ENCODE data around the gene IZUMO1.

The IZUMO1 gene

GRCh38 chr19:48757741-48758144, 11.0 kb upstream of the IZUMO1 start:
- no peaks in the 10 kb centered on the region for H3K36me3 ChIP-seq
- H3K4me1 ChIP-seq: no peaks in the 10 kb centered on the region
- H3K4me3 ChIP-seq (ENCODE audit: low read depth, low read length): no peak overlapping the region
- no peaks in the 10 kb centered on the region for H3K9me3 ChIP-seq
- no peak for TF ChIP-seq CTCF (IDR thresholded peaks at IDR 0.05; ENCODE audit: low read depth, low read length)
- H3K27me3 ChIP-seq: peaks cover 16% of the 10 kb centered on the region
- DNase-seq: no peak

- no peak for TF ChIP-seq CTCF (IDR thresholded peaks at IDR 0.05; ENCODE audit: low read depth, low read length)
- H3K4me1 ChIP-seq: no peaks in the 10 kb centered on the region; the same call in 1 of the 2 replicates
- H3K36me3 ChIP-seq: no peaks in the 10 kb centered on the region
- peaks cover 17% of the 10 kb centered on the region for H3K27me3 ChIP-seq
- no peak overlapping the region for H3K4me3 ChIP-seq (ENCODE audit: low read depth, low read length)
- no peak for DNase-seq
- H3K9me3 ChIP-seq: no peaks in the 10 kb centered on the region
These were observed 10.5 kb upstream of the IZUMO1 start for GRCh38 chr19:48757089-48757675.

GRCh38 chr19:48756686-48757085, 10.0 kb upstream of the IZUMO1 start:
- peaks cover 17% of the 10 kb centered on the region for H3K27me3 ChIP-seq
- no peak overlapping the region for H3K4me3 ChIP-seq (ENCODE audit: low read depth, low read length)
- no peak for TF ChIP-seq CTCF (IDR thresholded peaks at IDR 0.05; ENCODE audit: low read depth, low read length)
- no peak for DNase-seq
- H3K9me3 ChIP-seq: no peaks in the 10 kb centered on the region
- H3K36me3 ChIP-seq: no peaks in the 10 kb centered on the region
- no peaks in the 10 kb centered on the region; the same call in 1 of the 2 replicates for H3K4me1 ChIP-seq

- peaks cover 17% of the 10 kb centered on the region for H3K27me3 ChIP-seq
- no peak for DNase-seq
These were observed 9.5 kb upstream of the IZUMO1 start for GRCh38 chr19:48756212-48756611.

GRCh38 chr19:48755787-48756186, 9.1 kb upstream of the IZUMO1 start:
- H3K9me3 ChIP-seq: no peaks in the 10 kb centered on the region
- peaks cover 16% of the 10 kb centered on the region for H3K27me3 ChIP-seq
- DNase-seq: no peak
- no peak overlapping the region for H3K4me3 ChIP-seq (ENCODE audit: low read depth, low read length)
- H3K36me3 ChIP-seq: no peaks in the 10 kb centered on the region
- no peak for TF ChIP-seq CTCF (IDR thresholded peaks at IDR 0.05; ENCODE audit: low read depth, low read length)
- no peaks in the 10 kb centered on the region; the same call in 1 of the 2 replicates for H3K4me1 ChIP-seq

More at GRCh38 chr19:48756212-48756611, 9.5 kb upstream of the IZUMO1 start:
- no peaks in the 10 kb centered on the region for H3K36me3 ChIP-seq
- no peaks in the 10 kb centered on the region for H3K9me3 ChIP-seq
- H3K4me3 ChIP-seq (ENCODE audit: low read depth, low read length): no peak overlapping the region
- no peaks in the 10 kb centered on the region; the same call in 1 of the 2 replicates for H3K4me1 ChIP-seq
- no peak for TF ChIP-seq CTCF (IDR thresholded peaks at IDR 0.05; ENCODE audit: low read depth, low read length)

GRCh38 chr19:48755084-48755641, 8.5 kb upstream of the IZUMO1 start, which contains the start of gene FGF21:
TSS of gene FGF21 (plus strand) at chr19:48755524. CDS start at chr19:48756237, 713 bp downstream.
- TF ChIP-seq CTCF (IDR thresholded peaks at IDR 0.05; ENCODE audit: low read depth, low read length): no peak
- Histone ChIP-seq H3K4me3 (ENCODE audit: low read depth, low read length) (no peak within 1 kb of the TSS), H3K27me3 (peaks cover 11% of the 10 kb centered on the region), H3K9me3 (no peaks in the 10 kb centered on the region), H3K4me1 (no peaks in the 10 kb centered on the region; the same call in 1 of the 2 replicates), H3K36me3 (no peaks in the 10 kb centered on the region)
- DNase-seq: no peak

Measured in BE2C (cell line).